CD1c-positive myeloid dendritic cell (primary cell): Measurements from ENCODE around the gene ATP5F1C.
"Not testable (repeated sequence)": the region's sequence is repeated elsewhere in the genome, so short reads cannot be mapped to it uniquely, and the experiment has no call there.

Experiments used
- DNase-seq: peaks from one replicate; pipeline ENCODE4 v3.0.0-alpha.2; 2016; ENCODE audit errors: extremely low spot score

The ATP5F1C gene

DNA sequence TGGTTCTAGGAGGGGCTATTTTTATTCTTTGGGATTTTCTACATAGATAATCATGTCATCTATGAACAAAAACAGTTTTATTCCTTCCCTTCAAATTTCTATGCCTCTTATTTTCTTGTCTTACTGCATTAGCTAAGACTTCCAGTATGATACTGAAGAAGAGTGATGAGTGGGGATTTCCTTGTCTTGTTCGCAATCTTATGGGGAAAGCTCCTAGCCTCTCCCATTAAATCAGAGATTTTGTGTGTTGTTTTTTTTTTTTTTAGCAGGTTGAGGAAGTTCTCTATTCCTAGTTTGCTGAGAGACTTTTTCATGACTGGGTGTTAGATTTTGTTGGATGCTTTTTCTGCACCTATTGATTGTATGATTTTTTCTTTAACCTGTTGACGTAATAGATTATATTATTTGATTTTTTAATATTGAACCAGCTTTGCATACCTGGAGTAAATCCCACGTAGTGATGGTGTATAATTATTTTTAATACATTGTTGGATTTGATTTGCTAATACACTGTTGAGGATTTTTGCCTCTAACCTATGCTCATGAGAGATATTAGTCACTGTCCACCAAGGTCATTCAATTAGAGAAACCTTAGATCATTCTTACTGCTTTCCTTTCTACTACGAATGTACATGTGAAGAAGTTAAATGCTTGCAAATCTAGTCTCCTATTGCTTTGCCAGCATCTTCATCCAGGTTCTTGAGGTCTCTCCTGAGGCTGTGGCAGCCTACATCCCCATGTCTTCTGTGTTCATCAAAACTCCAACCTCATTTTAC, 6.5 kb downstream of the ATP5F1C start:
- no peak for DNase-seq

DNA sequence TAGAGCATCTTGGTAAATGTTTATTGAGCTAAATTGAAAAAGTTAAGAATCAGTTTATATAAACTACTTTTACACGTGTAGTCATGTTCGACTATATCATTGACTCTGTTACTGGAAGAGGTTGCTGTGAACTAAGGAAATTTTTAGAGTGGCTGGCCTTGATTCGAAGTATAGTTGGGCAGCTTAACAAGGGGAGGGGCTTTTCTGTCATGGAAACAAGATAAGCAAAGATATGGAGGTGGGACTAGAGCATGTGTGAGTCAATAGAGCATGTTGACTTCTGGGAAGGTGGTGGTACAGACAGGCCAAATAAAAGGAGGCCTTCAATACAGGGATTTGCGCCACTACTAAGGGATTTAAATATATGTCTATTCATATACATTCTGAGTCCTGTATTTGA, 7.6 kb downstream of the ATP5F1C start:
- DNase-seq, result no peak

DNA sequence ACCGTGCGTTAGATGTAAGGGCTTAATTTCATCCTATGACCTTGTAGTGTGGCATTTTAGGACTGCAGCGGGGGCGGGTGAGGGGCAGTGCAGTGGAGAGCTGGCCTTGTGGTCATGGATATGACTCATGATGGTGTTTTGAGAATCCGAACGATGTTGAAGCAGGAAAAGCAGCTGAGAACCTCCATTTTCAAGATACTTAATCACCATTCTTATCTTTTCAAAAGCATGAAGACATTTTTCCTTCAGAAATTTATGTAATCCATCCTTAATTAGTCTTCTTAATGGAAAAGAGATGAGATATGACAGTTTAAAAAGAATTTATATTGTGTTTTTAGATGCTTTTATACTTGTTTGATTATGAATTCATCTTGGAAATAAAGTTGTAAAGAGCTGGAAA, 9.6 kb downstream of the ATP5F1C start:
- DNase-seq, result no peak

DNA sequence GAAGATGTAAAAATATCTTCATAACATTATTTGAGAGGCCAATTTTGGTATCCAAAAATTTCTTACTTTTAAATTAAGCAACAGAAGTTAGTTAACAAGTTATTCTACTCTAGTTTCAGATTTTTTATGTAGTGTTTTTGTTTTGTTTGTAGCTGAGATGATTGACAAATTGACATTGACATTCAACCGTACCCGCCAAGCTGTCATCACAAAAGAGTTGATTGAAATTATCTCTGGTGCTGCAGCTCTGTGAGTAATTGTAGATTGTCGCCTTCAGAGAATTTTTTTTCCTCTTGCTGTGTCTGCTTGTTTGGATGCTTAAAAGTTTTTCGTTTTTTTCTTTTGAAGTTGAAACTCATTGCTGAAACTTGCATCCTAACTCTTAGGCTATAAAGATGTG, 14.6 kb downstream of the ATP5F1C start:
- DNase-seq, result no peak

DNA sequence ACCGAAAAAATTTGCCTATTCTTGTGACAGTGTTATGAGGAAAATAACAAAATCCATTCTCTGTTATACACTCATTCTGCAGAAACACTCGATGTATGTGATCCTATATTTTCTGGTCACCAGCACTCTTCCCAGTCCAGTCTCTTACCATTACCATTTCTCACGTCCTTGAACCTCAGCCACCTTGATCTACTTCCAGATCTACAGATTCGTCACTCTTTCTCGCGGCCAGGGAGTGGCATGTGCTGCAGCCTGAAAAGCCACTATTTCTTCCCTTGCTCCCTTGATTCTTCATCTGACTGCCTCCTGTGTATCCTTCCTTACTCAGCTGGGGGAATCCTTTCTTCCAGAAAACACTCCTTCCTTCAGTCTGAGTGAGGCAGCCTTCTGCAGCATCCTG, 16.2 kb downstream of the ATP5F1C start:
- DNase-seq, result no peak

GRCh38 chr10:7804741-7805140, 16.8 kb downstream of the ATP5F1C start:
- DNase-seq, result no peak

DNA sequence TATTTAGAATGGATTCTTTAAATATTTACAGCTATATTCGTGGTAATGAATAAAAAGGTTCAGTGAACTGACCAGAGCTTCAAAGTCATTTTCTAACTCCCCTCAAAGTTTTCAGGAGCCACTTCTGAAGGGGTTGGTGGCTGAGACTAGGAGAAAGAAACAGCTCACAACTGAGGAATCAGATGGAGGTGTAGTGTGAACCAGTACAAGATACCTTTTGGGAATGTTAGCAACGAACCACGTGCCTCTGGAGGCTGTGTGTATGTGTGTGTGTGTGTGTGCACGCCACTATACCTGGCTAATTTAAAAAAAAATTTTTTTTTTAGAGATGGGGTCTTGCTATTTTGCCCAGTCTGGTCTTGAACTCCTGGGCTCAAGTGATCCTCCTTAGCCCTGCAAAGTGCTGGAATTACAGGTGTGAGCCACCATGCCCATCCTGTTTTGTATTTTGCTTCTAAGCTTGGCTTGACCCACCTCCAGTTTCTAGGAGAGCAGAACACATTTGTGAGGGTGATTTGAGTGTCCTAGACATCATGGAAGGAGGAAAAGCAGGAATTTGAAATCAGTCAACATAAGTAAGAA, 20.8 kb downstream of the ATP5F1C start:
- DNase-seq, result no peak

GRCh38 chr10:7810443-7810842, 22.5 kb downstream of the ATP5F1C start:
- DNase-seq, result no peak

- no peak for DNase-seq
Measured at GRCh38 chr10:7811000-7811399, 23.0 kb downstream of the ATP5F1C start.

- not testable (repeated sequence) for DNase-seq
Measured at GRCh38 chr10:7811743-7812142, 23.8 kb downstream of the ATP5F1C start.

DNA sequence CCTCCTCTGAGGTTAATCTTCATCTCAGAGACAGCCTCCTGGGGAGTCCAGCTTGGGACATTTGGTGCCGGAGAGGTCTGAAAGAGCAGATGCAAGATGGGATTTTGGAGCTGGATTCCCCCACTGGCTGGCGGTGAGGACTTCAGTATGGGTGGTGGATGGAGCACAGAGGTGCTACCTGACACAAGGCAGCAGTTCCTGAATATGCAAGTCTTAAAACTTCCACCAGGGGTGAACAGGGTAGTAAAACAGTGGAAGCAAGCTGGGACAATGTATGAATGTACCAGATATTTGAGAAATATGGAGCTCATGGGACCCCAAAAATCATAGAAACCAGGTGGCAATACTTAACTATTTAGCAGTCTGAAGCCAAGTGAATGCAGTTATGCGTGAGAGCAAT, 25.5 kb downstream of the ATP5F1C start:
- DNase-seq, result no peak

DNA sequence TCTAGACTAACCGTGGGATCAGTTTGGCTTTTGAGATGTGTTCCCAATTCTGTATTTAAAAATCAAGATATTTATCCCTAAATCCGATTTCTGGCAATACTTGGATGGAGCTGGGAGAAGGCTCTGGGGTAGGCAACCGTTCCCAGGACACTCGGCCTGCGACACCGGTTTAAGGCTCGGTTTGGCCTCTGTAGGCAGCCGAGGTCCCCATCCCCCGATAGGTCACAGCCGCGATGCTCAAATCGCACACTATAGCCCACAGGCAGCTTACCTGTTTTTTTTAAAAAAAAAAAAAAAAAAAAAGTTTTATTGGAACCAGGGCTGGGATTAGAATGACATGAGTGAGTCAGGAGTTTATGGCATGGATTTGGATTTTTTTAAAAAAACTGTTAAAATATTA, 29.6 kb downstream of the ATP5F1C start:
- DNase-seq, result no peak

GRCh38 chr10:7817984-7818294, 30.0 kb downstream of the ATP5F1C start:
- no peak for DNase-seq

DNA sequence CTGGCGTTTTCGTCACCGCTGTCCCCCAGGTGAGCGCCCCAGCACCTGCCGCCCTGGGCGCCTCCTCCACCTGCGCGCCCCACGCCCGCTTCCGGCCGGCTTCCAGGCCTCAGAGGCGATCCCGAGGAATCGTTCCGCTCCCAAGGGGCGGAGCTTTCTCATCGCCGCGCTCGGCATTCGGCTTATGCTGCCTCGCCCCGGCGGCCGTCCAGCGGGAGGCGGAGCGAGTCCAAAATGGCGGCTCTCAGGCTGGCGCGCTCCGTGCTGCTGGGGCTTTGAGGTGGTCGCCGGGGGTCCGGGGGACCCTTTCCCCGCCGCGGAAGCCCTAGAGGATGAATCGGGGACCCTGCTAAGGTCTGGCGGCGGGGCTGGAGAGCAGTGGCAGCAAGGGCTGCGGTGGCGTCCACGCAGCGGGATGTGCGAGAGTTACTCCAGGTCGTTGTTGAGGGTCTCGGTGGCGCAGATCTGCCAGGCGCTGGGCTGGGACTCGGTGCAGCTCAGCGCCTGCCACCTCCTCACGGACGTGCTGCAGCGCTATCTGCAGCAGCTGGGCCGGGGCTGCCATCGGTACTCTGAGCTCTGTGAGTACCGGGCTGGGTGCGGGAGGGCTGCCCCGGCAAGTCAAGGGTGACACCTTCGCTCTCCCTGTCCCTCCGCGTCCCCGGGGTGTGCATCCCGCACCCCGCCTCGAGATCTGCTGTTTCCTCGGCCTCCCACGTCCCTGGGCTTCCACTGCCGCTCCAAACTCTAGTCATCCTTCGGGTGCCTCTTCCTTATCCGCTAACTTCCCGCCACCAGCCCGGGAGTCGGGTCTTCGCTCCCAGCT, 30.5 kb downstream of the ATP5F1C start, which contains the start of gene TAF3:
TSS of gene TAF3 (plus strand) at position 211 of the 826 bp plus-strand sequence. CDS start at position 416, 205 bp downstream.
- DNase-seq, result peak; percentile 95

GRCh38 chr10:7819121-7819460, 31.1 kb downstream of the ATP5F1C start:
- DNase-seq, result peak; percentile 30

- DNase-seq, result no peak
Measured at GRCh38 chr10:7824251-7824650, 36.3 kb downstream of the ATP5F1C start.

- DNase-seq, result no peak
Measured at GRCh38 chr10:7826971-7827370, 39.0 kb downstream of the ATP5F1C start.

GRCh38 chr10:7829289-7829834, 41.4 kb downstream of the ATP5F1C start:
- DNase-seq, result no peak

DNA sequence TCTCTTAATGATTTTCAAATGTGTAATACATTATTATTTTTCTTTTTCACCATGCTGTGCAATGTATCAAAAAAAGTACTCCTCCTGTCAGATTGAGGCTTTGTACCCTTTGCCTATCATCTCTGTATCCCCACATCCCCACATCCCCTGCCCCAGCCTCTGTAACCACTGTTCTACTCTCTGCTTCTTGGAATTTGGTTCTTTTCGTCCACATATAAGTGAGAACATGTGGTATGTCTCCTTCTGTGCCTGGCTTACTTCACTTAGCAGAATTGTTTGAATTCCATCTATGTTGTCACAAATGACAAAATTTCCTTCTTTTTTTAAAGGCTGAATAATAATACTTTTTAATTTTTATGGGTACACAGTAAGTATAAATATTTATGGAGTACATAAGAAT, 44.1 kb downstream of the ATP5F1C start:
- no peak for DNase-seq

- no peak for DNase-seq
Measured at GRCh38 chr10:7833210-7833609, 45.2 kb downstream of the ATP5F1C start.

DNA sequence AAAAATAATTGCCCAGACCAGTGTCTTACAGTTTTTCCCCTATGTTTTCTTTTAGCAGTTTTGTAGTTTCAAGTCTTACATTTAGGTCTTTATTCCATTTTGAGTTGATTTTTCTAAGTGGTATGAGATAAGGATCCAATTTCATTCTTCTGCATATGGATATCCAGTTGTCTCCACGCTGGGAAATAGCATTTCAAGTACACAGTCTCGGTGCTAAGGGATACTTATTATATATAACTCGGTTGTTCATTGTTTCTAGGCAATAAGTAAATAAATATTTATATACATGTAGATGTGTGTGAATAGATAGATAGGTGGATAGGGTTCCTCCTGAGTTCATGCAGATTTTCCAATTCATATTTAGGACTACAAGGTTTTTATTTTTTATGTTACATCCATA, 46.3 kb downstream of the ATP5F1C start:
- no peak for DNase-seq

GRCh38 chr10:7836571-7836970, 48.6 kb downstream of the ATP5F1C start:
- no peak for DNase-seq

GRCh38 chr10:7846591-7846990, 58.6 kb downstream of the ATP5F1C start:
- DNase-seq, result no peak
